ENCODE data around the gene HPN.

Gene HPN

GRCh38 chr19:35080613-35081170 lies 39.2 kb downstream of the HPN start:
- TF ChIP-seq CTCF (IDR thresholded peaks at IDR 0.05) = no peak
- no peak for TF ChIP-seq ZFX (IDR thresholded peaks at IDR 0.05; ENCODE audit: borderline replicate concordance)
- no peak overlapping the region for H3K27ac ChIP-seq

- TF ChIP-seq CTCF (IDR thresholded peaks at IDR 0.05) (no peak), ZFX (IDR thresholded peaks at IDR 0.05; ENCODE audit: borderline replicate concordance) (no peak)
- H3K27ac ChIP-seq = no peak overlapping the region
These were observed 39.7 kb downstream of the HPN start for GRCh38 chr19:35081201-35081600.

DNA sequence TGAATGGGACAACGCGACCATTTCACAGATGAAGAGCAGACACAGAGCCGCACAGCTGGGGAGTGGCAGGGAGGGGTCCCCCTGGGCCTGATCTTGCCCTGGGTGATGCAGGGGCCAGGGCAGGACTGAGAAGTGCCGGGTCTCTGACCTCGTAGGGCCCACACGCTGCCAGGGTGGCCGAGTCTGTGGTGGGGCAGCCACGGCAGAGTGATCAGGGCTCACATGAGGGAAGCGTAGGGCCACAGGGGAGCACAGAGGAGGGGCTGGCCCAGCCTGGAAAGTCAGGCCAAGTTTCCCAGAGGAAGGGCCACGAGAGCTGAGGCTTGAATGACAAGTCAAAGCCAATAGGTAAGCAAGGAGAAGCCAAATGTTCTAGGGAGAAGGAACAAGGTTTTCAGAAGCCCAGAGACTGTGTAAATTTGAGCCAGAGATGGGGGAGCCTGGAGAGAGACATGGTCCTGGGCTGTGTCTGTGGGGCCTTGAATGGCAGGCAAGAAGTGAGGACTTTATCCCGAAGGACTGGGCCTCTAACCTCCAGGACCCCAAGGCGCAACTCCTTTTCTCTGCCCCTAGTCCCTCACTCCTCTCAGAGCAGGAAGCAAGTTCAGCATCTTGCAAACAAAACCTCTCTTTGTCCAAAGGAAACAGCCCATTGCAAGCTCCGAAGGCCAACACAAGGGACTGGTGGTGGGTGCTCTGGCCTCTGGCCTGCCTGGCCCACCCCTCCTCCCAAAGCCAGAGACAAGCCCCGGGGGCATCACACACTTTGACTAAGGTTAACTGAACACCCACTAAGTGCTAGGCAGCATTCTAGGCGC lies 42.4 kb downstream of the HPN start:
- TF ChIP-seq CTCF (IDR thresholded peaks at IDR 0.05) (no peak), ZFX (IDR thresholded peaks at IDR 0.05; ENCODE audit: borderline replicate concordance) (no peak)
- H3K27ac ChIP-seq = no peak overlapping the region

GRCh38 chr19:35084509-35084762 lies 42.9 kb downstream of the HPN start:
- TF ChIP-seq ZFX (IDR thresholded peaks at IDR 0.05; ENCODE audit: borderline replicate concordance) (no peak), CTCF (IDR thresholded peaks at IDR 0.05) (no peak)
- no peak overlapping the region for H3K27ac ChIP-seq

- no peak overlapping the region for H3K27ac ChIP-seq
- TF ChIP-seq ZFX (IDR thresholded peaks at IDR 0.05; ENCODE audit: borderline replicate concordance) = no peak
- TF ChIP-seq CTCF (IDR thresholded peaks at IDR 0.05) = no peak
These were observed 44.4 kb downstream of the HPN start for GRCh38 chr19:35085947-35086346.

- H3K27ac ChIP-seq = no peak overlapping the region
These were observed 44.9 kb downstream of the HPN start for GRCh38 chr19:35086455-35086854.

More at GRCh38 chr19:35086455-35086854, 44.9 kb downstream of the HPN start:
- TF ChIP-seq CTCF (IDR thresholded peaks at IDR 0.05) (no peak), ZFX (IDR thresholded peaks at IDR 0.05; ENCODE audit: borderline replicate concordance) (no peak)

Data from 22Rv1 (cell line).